ENCODE data around the gene HBZ.

- TF ChIP-seq ZNF274 (IDR thresholded peaks at IDR 0.05; ENCODE audit: low read depth, low read length) (no peak), YY1 (IDR thresholded peaks at IDR 0.05; ENCODE audit: insufficient read depth, insufficient read length) (no peak), SUZ12 (IDR thresholded peaks at IDR 0.05; ENCODE audit: extremely low read depth, insufficient read depth, insufficient read length) (no peak)
Observed at GRCh38 chr16:117379-118365, 34.8 kb upstream of the HBZ start.

All from NT2/D1 (cell line).